SU-DHL-6 (cell line): Measurements from ENCODE around the gene TRIP10.

Source experiments
- CTCF ChIP-seq: fragments of 200-600 bp; sonication (generic); IDR thresholded peaks from one replicate; pipeline ENCODE4 v1.5.1; 2017; ENCODE audit warnings: antibody characterized with exemption, mild to moderate bottlenecking, low read length, moderate library complexity; ENCODE audit not compliant: insufficient read depth, poor library complexity, severe bottlenecking
- EZH2phosphoT487 ChIP-seq: fragments of 200-600 bp; sonication (generic), shearing (Covaris generic); conservative IDR thresholded peaks from 2 replicates; pipeline ENCODE4 v1.6.1; 2018; ENCODE audit warnings: mild to moderate bottlenecking, antibody characterized with exemption, low read length, moderate library complexity, mixed read lengths

DNA sequence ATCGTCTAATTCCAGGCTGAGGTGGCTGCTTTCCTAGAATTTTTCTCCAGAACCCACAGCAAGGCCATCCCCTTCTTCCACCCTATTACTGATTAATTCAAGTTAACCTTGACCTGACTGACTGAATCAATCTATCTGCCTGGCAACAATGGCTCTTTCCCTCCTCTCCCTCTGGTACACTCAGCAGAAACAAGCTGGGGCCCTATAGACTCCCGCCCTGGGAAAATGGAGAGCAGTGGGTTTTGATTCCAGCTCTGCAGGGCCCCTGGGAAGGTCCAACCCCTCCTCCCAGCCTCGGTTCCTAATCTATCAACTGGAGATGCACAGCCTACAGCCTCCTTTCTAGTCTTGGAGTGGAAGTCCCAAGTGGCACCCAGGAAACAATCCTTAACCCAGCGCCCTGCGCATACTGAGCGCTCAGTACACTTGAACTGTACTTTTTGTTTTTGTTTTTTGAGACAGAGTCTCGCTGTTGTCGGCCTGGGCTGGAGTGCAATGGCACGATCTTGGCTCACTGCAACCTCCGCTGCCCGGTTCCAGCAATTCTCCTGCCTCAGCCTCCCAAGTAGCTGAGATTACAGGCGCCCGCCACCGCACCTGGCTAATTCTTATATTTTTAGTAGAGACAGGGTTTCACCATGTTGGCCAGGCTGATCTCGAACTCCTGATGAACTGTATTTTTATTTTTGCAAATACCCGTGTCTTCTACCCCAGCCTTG, 13.8 kb upstream of the TRIP10 start:
- TF ChIP-seq CTCF: no peak
- no peak for TF ChIP-seq EZH2phosphoT487
